HG02970 (cell line): ENCODE data around the gene CDC25A.

Experiments
- ATAC-seq: cut with Tn5 transposase; IDR thresholded peaks from one replicate; pipeline ENCODE4 v1.9.1; 2021; ENCODE audit warnings: mild to moderate bottlenecking, moderate library complexity, moderate number of reproducible peaks; ENCODE audit not compliant: unreplicated experiment, low FRiP score

Gene CDC25A

DNA sequence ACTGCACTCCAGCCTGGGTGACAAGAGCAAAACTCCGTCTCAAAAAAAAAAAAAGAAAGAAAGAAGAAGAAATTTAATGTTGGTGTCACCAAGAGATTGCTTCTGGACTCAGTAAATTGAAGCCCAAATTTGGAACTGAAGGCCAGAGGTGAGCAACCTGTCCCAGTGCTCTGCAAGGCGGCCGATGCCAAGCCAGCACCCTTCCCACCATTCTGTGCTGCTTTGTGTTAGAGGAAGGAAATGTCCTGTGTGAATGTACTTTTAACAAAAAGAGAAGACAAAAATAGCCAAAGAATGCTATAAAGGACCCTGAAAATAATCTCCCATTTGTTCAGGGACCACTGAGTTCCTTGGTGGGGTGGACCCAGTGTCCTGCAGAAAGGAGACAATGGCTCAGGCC is 44.6 kb downstream of the CDC25A start:
- ATAC-seq, result no peak

DNA sequence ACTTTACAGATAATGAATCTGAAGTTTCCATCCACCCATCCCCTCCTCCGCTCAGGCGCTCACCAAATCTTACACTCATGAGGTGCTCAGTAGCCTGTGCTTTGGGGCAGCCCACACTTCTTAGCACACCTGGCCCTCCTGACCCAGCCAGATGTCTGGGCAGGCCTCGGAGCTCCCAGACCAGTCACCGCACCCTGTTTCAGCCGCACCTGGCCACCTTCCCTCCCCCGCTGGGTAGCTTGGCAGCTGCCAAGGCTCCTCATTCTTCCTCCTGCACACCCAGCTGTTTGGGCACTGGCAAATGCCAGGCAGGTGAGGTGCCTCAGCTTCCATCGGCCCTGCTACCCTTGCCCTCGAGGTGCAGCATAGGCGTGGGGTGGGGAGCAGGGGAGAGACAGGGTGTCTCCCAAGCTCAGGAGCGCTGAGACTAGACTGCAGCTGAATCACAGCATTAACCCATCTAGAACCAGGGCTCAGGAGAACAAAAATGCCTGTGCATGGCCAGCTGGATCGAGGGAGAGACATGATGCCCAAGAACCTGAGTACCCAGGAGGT is 45.8 kb downstream of the CDC25A start:
- ATAC-seq, result no peak

DNA sequence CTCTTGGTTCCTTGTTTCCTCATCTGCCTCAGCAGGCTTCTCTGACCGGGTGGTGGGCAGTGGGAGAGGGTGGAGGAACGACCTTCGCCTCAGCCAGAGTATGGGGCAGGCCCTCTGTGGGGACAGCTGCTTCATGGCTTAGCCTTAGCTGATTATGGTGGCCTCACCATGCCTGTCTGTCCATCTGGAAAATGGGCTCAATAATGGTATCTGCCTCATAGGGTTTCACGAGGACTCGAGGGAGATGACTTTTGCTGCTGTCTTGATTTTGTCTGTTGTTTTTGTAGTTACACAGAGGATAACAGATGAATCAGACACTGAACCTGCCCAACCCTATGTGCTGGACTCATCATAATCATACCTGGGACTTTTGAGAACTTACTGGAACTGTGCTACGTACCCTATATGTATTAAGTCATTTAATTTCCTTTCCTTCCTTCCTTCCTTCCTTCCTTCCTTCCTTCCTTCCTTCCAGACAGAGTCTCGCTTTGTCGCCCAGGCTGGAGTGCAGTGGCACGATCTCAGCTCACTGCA is 46.5 kb downstream of the CDC25A start:
- ATAC-seq, result no peak

DNA sequence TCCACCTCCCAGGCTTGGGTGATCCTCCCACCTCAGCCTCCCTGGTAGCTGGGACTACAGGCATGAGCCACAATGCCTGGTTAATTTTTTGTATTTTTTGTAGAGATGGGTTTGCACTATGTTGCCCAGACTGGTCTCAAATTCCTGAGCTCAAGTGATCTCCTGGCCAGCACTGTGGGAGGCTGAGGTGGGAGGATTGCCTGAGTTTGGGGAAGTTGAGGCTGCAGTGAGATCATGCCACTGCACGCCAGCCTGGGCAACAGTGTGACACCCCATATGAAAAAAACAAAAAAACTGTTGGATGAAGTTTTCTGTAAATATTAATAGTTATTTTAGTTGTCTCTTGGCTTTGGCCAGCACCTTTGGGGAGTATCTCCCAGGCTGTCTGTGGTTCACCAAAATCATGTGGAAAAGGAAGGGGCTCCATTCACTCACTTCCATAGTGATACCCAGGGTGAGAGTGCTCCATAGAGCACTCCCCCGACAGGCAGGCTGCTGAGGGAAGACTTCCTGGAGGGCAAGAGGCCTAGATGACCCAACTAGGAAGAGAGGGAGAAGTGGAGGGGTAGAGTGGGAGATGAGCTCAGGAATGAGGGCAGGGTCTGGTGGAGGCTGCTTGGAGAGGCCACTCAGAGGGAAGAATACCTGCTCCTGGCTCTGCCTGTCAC is 47.1 kb downstream of the CDC25A start:
- ATAC-seq, result no peak

DNA sequence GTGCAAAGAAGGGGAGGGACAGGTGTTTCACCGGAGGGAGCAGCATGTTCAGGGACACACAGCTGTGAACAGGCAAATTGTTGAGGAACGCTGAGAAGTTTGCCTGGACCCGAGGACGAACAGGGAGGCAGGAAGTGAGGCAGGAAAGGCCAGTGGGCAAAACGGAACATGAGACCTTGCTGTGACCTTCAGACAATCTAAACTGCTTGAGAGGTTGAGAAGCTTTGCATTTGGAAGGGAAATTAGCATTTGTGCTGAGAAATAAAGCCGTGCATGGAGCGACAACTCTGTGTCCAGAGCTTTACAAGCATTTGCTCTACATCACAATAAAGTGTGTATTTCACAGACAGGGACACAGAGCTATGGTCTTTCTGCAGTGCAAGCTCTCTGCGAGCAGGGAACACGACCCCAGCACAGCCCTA is 47.9 kb downstream of the CDC25A start:
- ATAC-seq, result no peak

DNA sequence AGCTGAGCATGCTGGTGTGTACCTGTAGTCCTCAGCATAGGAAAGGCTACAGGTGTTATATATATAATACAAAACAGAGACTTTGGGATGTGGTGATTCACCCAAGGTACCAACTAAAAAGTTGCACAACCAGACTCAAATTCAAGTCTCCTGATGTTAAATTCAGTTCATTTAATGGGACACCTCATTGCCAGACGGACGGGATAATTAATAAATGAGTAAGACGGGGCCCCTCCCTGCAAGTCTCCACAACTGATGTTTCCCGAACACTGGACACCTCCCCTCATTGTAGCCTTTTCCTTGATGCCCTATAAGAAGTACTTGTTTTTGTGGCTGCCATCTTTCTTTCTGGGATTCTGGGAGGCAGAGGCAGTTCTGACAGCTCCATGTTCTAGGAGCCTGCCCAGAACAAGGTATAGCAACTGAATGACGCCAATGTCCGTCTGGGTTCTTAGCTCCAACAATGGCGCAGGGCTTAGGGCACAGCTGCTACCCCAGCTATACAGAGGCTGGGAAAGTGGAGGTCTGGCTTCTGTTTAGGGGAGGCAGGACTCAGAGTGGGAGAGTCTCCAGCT is 50.7 kb downstream of the CDC25A start:
- no peak for ATAC-seq

DNA sequence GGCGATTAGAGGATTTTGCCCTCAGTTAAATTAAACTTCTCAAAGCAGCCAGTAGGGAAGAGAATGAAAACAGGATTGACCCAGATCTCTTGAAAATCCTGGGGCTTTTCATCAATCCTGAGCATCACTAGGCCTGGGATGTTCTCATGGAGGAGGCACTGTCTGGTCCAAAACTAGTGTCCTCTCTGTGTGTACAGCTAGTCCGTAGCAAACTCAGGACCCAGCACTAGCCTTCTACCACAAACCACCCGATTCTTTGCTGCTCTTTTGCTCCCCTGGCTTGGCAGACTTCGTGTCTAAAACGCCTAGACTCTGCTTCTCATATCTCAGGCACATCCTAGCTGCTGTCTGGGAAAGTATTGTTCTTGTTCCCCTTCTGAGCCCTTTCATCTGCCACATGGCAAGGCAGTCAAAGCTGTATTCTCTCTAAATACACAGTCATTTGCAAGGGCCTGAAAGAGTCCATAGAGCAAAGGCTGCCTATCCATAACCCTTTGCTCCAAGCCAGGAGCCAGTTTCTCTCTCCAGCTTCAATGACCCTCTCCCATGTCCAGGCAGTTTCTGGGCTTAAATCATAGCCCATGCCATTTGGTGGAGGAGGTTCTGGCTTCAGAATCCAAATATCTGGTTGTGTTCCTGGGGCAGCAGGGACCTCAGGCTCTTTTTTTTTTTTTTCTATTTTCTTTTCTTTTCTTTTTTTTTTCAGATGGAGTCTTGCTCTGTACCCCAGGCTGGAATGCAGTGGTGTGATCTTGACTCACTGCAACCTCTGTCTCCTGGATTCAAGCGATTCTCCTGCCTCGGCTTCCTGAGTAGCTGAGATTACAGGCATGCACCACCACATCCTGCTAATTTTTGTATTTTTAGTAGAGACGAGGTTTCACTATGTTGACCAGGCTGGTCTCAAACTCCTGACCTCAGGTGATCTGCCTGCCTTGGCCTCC is 52.4 kb downstream of the CDC25A start:
- ATAC-seq, result no peak

DNA sequence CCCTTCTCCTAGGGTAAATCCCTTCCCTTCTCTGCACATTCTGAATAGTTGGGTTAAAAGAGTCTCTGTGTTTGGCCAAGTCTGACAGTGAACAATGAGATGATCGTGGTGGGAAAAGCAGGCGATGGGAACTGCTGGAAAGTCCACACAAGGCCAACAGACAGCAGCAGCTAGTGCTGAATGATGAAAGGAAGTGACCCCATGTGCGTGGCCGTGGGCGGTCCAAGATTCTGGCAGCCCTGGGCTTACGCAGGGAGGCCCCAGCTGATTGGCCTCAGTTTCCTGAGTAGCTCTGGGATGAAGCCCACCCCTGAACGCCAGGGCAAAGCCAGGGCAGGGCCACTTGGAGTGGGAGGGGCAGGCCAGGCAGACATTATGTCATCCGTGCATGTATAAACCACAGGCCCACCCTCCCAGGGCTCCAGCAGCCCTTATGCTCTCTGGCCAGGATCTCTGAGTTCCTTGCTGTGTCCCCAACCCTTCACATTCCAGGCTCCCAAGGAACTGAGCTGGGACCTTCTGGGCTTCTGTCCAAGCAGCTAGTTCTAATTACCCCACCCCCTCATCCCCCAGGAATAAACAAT is 57.8 kb downstream of the CDC25A start:
- no peak for ATAC-seq

DNA sequence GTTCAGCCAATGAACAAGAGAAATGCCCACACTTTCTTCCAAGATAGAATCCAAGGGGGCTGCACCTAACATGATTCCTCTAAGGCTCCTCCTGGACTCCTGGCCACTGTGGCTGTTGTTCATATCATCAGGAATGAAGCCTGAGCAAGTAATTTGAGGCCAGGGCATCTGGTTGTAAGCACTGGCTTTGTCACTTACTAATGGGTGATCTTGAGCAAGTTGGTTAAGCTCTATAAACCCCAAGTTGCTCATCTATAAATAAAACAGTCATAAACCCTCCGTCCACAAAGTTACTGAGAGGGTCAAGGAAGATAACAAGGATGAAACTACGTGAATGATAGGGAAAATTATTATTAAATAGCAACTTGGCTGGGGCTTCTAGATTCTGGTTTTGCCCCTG is 58.3 kb downstream of the CDC25A start:
- no peak for ATAC-seq

DNA sequence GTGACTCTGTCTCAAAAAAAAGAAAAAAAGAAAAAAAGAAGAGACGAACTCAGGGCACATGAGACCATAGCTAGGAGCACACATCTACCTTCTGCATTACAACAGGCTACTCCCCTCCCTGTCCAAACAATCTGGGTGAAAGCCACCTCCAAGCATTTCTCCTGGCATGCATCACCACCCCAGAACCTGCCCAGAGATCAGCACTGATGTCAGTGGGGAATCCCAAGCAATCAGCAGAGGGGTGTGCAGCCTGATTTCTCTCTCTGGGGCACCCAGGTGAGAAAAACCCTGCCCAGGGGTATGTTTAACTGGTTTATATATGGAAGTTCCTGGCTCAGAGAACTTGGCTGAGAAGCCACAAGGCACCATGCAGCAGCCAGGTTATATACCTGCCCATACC is 59.4 kb downstream of the CDC25A start:
- ATAC-seq, result no peak

DNA sequence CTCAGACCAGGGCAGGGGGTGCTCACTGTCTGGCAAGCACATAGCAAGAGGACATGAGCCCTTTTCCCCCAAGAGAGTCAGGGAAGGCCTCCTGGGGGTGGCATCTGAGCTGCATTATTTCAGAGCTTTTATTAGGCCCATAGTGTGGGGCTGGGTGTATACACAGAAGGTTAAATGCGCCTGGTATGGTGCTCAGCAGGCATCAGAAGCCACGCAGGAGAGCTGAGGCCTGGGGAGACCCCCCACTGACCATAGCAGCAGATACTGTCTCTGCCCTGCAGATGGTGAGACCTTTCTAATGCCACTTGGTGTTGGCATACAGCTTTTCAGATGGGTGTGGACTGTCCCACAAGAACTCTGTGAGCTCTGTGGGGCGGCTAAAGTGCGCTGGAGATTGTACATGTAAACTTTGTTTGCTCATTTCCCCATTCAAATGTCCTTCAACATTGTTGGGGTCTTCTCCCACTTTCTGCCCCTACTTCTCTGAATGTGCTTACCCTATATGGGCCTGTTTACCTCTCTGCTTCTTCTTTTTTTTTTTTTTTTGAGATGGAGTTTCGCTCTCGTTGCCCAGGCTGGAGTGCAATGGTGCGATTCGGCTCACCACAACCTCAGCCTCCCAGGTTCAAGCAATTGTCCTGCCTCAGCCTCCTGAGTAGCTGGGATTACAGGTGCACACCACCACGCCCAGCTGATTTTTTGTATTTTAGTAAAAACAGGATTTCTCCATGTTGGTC is 62.2 kb downstream of the CDC25A start:
- ATAC-seq, result no peak

DNA sequence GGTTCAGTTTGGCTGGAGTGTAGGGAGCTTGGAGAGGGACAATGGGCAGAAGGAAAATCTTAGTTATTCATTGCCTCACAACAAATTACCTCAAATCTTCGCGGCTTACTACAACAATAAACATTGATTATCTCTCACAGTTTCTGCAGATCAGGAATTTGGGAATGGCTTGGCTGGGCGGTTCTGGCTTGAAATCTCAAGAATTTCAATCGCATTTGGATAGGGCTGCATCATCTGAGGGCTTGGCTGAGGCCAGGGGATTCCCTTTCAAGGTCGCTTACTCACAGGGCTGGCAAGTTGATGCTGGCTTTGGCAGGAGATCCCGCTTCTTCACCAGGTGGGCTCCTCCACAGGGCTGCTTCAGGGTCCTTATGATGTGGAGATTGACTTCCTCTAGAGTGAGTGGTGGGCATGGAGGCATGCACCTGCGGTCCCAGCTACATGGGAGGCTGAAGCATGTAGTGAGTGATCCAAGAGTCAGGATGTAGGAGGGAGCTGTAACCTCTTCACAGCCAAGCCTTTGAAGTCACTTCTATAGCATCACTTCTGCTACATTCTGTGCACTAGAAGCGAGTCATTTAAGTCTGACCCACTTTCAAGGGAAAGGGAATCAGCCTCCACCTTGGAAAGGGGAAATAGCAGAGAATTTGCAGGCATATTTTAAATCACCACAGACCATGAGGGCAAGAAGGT is 63.1 kb downstream of the CDC25A start:
- ATAC-seq, result no peak

DNA sequence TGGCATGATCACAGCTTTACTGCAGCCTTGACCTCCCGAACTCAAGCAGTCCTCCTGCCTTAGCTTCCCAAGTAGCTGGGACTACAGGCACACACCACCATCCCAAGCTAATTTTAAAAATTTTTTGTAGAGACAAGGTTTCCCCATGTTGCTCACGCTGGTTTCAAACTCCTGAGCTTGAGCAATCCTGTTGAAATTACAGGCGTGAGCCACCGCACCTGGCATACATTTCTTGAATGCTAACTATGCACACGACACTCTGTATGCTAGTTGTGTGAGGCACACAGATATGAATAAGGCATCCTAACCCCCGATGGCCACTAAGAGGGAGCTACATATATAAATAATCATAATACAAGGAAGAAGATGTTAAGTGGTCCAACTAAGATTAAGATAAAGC is 64.9 kb downstream of the CDC25A start:
- ATAC-seq, result no peak

DNA sequence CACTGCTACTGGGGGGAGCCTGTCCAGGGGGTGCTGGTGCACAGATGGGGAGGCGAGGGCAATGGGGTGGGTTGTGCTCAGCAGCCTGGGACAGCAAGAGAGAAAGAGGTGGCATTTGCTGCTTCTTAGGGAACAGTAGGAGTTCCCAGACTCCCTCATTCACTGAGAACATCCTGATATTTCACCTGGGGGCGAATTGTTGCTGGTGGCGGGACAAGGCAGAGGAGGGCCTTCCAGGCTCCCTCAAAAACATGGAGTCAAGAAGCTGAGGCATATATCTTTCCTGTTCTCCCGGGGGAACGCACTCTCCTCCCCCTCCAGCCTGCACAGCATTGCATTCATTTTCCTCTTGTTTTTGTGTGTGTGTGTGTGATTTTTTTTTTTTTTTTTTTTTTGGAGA is 65.7 kb downstream of the CDC25A start:
- no peak for ATAC-seq

DNA sequence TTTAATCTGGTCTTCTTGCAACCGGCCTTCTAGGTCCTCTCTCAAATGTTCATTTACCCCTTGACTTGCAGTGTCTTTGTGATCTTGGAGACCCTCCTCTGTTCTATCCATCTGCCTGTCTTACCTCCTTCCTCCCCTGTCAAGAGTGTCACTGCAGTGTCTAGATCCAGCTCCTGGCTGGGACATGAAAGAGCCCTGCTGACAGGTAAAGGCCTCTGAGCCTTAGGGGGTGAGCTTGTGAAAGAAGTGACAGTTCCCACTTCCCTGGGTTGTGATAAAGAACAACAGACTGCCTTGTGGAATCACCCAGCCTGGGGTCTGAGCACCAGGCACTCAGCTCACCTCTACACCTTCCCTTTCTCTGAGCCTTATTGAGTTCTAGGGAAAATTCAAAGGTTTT is 68.0 kb downstream of the CDC25A start:
- ATAC-seq, result no peak

DNA sequence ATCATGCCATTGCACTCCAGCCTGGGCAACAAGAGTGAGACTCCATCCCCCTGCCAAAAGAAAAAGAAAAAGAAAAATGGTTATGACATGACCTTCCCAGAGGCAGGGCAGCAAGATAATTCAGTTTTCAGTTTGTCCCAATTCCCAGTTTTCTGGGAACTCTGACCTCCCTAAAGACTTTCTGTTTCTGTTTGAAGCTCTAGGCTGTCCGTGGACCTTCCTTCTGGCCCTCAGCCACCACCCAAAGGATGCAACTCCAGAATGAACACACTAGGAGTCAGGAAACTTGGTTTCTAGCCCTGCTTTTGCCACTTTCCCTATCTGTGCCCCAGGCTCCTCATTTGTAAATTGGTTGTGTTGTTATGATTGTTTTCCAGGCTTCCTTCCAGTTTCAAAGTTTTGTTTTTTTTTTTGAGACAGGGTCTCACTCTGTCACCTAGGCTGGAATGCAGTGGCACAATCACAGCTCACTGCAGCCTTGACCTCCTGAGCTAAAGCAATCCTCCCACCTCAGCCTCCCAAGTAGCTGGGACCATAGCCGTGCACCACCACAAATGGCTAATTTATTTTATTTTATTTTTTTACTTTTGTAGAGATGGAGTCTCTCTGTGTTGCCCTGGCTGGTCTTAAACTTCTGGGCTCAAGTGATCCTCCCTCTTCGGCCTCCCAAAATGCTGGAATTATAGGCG is 68.6 kb downstream of the CDC25A start:
- no peak for ATAC-seq

DNA sequence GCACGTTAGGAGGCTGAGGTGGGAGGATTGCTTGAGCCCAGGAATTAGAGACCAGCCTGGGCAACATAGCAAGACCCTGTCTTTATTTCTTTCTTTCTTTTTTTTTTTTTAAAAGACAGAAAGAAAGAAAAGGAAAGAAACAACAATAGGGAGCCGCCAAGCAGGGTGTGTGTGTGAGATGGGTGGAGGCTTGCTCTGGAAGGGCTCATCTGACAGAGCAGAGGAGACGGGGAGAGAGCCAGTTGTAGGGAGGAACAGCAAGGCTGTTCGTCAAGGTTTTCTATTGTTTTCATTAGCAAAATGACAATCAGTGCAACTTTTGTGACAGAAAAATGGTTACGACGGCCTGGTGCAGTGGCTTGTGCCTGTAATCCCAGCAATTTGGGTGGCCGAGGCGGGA is 69.3 kb downstream of the CDC25A start:
- no peak for ATAC-seq

DNA sequence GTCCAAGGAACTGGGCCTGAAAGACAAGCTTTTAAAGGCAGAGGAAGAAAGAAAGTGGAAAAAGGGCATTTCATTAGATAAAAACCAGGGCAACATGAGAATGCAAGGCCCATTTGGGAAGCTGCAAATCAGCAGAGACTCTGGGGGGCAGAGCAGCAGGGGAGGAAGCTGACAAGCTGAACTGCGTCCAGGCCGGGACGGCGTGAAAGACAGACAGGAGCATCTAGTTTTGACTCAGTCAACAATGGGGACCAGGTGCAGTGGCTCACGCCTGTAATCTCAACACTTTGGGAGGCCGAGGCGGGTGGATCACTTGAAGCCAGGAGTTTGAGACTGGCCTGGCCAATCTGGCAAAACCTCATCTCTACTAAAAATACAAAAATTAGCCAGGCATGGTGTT is 69.9 kb downstream of the CDC25A start:
- no peak for ATAC-seq

DNA sequence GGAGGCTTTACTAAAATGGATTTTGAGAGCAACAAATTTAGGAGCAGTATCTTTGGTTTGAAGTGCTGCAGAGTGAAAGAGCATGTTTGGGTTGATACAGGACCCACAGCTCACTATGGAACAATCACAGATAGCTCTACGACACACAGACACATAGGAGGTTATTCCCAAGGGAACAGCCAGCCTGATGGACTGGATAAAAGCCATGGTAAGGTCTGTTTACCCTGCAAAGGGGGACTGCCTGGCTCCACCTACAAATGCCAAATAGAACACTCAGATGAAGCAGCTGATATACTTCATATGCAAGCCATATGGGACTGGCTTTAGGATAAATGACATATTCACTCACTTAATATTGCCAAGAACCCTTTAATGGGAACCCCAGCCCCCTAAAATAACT is 75.4 kb downstream of the CDC25A start:
- ATAC-seq, result no peak
